HG03196 (cell line): ENCODE measurements around the gene ADISSP.
A peak's percentile ranks its signal among the peaks of the same experiment; 100 is the strongest.
"Not testable (repeated sequence)": the region's sequence is repeated elsewhere in the genome, so short reads cannot be mapped to it uniquely, and the experiment has no call there.

Experiments used
- ATAC-seq: cut with Tn5 transposase; IDR thresholded peaks from one replicate; pipeline ENCODE4 v1.9.1; 2021; ENCODE audit not compliant: unreplicated experiment

Gene ADISSP

DNA sequence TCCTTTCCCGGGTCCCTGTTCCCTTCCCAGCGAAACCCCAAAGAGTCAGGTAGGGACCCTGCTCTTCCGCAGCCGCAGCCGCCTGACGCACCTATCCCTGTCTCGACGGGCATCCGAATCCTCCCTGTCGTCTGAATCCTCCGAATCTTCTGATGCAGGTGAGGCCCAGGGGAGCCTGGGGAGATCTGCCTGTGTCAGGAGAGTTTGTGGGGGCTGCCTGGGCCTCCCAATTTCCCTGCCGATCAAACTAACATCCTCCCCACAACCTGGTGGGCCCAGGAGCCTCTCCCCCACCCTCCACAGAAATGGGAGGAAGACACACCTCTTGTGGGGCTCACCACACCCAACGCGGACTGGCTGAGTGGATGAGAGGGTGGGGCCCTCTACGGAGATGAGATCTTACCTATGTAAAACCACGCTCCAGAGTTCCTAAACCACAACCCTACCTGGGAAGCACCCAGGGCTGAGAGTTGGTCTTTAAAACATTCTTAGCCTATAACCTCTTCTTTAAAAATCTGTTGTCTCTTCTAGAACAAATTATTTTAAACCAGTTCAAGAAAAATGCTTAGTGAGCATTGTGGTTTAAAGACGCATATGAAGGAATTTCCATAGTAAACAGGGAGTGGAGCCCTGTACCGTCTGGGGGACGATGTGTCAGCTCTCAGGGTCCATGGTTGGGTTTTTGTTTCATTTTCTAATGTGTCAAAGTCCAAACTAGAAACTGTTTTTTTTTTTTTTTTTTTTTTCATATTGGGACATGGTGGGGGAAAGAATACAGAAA lies 30.2 kb upstream of the ADISSP start:
- ATAC-seq: no peak

DNA sequence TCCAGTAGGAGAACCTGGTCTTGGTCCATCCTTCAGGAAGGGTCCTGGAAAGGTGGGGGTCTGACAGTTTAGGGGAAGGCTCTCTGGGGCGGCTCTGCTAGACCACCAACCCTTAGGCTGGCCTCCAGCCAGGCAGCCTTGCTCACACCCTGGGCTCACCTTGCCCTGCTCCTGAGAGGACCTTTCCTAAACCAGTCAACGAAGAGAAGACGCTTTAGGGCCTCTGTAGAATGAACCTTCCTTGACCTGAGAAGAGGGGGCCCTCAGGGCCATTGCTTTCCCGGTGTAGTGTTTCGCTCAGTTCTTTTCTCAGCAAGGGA lies 29.6 kb upstream of the ADISSP start:
- no peak for ATAC-seq

DNA sequence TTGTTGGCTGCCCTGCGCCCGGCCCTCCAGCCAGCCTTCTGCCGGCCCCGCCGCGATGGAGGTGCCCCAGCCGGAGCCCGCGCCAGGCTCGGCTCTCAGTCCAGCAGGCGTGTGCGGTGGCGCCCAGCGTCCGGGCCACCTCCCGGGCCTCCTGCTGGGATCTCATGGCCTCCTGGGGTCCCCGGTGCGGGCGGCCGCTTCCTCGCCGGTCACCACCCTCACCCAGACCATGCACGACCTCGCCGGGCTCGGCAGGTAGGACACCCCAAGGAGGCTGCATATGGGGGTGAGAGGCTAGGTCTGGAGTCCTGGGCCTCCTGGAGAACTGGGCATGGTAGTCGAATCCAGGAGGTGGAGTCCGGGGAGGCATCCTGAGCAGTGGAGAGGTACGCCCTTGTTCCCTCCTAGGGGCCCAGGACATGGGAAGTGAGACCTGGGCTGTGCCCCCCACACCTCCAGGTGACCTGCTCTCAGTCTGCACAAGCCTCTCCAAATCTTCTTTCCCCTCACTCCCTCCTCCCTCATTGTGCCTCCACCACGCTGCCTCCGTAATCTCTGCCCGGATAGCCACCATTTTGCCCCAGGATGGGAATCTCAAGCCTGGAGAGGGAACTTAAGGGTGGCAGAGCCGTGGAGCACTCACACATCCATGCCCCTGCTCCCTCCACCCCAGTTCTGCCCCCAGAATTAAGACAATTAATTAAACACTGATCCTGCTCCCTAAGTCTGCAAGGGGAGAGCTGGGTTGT lies 29.1 kb upstream of the ADISSP start:
- ATAC-seq: peak; percentile 5

DNA sequence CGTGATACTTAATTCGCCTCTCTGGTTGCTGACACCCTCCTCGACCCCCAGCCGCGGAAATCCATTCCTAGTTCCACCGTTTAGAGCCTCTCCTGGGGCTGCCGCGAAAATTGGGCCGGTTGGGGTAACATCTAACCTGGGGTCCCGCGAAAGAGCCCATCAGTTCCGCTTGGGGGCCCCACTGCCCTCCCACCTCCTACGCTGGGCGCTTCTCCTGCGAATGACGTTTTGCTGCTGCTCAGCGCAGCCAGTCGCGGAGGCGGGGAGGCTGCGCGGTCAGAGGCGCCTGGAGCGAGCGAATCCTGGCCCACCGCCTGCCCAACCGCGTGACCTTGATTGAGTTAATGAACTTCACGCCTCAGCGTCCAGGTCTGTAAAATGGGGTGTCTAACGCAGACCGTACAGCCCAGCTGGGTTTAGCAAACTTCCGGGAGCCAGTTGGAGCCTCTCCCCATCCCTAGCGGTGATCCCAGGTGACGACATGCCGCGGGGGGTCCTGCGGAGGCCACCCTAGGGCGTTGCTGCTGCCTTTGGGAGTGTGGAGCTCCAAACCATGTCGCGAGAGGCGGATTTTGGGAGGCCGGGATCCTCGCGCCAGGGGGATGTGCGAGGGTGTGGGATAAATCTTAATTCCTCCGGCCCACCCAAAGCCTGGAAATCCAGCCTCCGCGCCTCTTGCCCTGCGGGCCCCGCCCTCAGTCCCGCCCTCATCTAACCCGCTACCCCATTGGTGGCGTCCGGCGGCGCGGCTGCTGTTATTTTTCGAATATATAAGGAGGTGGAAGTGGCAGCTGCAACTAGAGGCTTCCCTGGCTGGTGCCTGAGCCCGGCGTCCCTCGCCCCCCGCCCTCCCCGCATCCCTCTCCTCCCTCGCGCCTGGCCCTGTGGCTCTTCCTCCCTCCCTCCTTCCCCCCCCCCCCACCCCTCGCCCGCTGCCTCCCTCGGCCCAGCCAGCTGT lies 28.2 kb upstream of the ADISSP start, which contains the start of gene CDC25B:
Gene CDC25B, plus strand, starts transcription at position 800 of the 958 bp plus-strand sequence. CDS start 222 bp downstream, outside the sequence.
- peak; percentile 50 for ATAC-seq

DNA sequence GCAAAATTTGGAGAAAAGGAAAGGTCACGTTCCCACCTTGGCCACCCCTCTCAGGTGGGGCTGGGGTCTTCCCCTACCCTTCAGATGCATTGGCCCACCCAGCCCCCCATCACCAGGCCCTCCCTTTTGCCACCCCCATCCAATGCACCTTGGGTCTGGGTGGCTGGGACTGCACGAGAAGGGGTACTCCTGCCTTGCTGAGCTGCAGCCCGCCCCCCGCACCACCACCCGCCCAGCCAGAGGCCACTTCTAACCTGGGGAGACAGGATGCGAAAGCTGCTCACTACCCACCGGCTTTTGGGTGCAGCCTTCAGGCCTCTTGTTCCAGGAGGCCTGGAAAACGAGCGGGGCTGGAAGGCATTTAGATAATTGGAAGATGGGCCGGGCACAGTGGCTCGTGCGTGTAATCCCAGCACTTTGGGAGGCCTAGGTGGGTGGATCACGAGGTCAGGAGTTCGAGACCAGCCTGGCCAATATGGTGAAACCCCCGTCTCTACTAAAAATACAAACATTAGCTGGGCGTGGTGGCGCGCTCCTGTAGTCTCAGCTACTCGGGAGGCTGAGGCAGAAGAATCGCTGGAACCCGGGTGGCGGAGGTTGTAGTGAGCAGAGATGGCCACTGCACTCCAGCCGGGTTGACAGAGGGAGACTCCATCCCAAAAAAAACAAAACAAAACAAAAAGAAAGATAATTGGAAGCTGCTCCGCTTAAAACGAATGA lies 27.3 kb upstream of the ADISSP start:
- no peak for ATAC-seq

DNA sequence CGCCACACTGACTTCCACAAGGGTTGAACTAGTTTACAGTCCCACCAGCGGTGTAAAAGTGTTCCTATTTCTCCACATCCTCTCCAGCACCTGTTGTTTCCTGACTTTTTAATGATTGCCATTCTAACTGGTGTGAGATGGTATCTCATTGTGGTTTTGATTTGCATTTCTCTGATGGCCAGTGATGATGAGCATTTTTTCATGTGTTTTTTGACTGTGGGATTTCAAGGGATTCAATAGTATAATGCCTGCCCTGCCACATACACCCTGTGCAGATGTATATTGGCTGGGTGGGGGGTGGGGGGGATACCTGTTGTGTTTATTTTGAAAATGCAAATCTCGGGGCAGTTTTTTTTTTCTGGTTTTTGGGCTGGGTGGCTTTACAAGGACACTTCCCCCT lies 26.6 kb upstream of the ADISSP start:
- not testable (repeated sequence) for ATAC-seq

DNA sequence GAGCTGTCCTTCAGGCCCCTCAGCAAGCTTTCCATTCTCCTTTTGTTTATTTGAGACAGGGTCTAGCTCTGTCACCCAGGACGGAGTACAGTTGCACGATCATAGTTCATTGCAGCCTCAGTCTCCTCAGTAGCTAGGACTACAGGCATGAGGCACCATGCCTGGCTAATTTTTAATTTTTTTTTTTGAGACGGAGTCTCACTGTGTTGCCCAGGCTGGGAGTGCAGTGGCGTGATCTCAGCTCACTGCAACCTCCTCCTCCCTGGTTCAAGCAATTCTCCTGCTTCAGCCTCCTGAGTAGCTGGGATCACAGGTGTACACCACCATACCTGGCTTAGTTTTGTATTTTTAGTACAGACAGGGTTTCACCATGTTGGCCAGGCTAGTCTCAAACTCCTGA lies 21.6 kb upstream of the ADISSP start:
- ATAC-seq: not testable (repeated sequence)

DNA sequence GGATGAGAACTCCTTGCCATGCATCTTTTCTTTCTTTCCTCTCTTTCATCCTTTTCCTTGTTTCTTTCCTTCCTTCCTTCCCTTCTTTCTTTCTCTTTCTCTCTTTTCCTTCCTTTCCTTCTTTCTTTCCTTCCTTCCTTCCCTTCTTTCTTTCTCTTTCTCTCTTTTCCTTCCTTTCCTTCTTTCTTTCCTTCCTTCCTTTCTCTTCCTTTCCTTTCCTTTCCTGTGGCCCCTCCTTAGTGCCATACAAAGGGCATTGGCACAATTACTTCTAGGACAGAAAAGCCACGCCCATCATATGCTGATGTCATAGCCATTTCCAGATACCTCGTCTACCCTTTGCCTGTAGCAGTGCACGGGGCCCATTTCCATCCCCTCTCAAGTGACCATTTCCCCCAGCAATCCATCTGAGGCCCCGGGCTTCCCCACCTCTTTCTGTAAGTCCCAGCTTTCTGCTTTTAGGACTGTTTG lies 21.2 kb upstream of the ADISSP start:
- no peak for ATAC-seq

DNA sequence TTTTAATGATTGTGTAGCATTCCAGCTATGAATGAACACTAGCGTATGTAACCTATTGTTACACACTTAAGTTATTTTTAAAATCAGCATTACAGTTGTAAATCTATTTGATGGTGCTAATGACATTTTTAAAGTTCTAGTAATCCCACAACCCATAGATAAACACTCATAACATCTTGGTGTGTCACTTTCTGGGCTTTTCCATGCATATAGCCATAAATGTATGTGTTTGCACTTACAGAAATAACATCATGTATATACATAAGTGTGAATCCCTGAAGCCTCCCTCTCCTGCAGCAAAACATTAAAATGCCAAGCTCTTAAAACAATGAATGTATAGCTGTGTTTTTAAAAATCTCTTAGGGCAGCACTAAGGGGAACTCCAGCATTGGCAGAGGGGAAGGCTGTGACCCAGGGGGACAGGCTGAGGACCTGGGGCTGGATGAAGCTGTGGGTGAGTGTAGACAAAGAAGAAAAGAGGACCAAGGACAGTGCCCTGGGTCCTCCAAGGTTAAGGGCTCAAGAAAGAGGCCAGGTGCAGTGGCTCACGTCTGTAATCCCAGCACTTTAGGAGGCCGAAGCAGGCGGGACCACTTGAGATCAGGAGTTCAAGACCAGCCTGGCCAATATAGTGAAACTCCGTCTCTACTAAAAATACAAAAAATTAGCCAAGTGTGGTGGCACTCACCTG lies 19.9 kb upstream of the ADISSP start:
- no peak for ATAC-seq

DNA sequence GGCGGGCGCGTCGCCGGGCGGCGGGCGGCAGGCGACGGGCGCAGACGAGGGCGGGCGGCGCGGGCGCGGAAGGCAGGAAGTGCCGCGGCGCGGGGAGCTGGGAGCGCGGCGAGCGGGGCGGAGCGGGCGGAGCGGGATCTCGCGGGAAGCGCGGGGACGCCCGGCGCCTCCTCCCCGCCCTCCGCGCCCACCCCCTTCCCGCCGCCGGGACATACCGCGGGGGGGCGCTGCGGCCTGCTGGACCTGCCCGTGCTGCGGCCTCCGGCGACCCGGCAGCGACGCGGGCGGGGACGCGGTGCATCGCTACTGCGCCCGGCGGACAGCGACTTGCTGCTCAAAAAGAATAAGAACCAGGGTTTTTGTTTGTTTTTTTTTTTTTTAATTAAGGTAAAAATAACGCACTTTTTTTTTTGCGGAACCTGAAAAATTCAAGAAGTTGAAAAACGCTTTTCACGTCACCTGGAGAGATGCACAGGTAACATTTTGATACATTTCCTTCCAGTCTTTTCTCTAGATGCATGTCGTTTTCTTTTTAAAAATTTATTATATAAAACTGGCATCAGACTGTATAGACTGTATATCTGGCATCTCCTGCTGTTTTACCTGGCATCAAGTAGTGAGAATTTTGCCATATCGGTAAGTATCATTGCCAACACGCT lies 19.2 kb upstream of the ADISSP start, which contains the start of gene CENPB:
Gene CENPB, minus strand, starts transcription at position 76 of the 659 bp plus-strand sequence. CDS start 257 bp downstream, outside the sequence.
- peak; percentile 75 for ATAC-seq

DNA sequence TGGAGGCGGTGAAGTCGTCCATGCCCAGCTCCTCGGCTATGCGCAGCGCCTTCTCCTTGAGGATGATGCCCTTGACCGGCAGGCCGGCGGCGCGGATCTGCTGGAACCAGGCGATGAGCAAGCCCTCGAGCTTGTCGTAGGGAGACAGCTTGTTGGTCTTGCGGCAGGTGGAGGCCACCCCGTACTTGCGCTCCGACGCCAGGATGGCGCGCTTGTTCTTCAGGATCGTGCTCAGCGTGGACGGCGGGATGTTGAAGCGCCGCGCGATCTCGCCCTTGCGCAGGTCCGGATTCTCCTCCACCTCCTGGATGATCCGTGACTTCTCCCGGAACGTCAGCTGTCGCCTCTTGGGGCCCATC lies 18.6 kb upstream of the ADISSP start:
- no peak for ATAC-seq

DNA sequence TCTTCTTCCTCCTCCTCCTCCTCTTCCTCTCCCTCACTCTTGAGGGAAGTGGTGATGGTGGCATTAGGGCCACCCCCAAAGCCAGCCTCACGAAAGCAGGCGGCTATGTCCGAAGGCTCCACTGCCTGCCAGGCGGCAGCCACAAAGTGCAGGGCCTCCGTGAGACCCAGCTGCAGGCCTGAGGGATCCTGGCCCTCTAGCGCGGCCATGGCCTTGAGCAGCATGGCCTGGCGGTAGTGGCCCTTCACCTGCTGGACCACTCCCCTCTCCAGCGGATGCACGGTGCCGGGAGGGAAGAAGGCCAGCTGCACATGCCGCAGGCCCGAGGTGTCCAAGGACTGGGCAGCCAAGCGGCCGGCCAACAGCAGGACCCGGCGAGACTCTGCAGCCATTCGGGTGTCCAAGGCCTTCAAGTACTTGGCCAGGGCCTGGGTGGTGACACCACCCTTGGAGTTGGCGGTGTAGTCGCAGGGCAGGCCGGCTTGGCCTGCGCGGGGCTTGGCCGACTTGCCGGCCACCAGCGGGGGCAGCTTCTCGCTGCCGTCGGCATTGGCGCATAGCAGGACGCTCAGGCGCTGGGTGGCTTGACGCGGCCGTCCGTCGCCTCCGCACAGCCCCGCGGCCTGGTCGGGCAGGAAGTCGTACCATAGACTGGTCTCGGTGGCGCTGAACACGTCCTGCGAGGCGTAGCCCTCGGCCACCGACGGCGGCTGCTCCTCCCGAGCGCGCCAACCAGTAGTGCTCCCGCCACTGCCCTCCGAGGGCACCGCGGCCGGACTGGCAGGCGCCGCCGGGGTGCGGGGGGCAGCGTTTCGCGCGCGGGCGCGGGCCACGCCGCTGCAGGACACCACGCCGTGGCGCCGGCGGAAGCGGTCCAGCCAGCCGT lies 17.9 kb upstream of the ADISSP start:
- no peak for ATAC-seq

DNA sequence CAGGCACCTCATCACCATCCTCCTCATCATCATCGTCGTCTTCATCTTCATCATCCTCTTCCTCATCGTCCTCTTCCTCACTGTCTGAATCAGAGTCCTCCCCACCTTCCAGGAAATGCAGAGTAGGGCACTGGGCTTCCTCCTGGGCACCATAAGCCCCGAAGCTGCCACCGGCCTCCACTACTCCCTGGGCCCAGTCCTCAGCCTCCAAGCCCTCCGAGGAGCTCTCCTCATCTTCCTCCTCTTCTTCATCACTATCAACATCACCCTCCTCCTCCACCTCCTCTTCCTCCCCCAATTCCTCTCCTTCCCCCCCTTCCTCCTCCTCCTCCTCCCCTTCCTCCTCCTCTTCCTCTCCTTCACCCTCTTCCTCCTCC lies 17.3 kb upstream of the ADISSP start:
- no peak for ATAC-seq

DNA sequence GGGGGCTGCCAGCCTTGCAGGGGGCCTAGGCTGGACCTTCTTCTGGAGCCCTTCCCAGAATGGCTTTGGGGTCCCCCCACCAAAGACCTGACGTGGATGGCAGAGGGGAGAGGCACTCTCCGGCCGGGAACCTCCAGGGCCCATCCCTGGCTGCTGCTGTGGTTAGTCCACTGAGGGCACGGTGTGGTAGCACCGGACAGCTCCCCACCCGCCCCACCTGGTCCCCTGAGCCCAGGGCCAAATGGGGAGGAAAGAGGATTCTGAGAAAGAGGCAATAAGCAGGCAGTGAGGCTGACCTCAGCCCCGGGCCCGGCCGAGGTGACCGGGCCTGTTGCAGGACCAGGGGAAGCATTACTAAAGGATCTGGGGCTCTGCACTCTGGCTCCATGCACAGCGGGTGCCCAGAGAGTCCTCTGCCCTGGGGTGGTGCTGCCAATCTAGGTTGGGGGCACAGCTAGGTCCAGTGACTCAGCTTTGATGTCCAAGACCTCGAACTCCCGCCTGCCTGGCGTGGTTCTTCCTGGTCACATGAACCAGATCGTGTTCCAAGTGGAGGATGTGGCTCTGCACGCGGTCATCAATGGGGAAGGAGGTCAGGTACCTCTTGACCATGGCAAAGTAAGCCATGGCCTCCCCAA lies 16.8 kb upstream of the ADISSP start:
- ATAC-seq: no peak

DNA sequence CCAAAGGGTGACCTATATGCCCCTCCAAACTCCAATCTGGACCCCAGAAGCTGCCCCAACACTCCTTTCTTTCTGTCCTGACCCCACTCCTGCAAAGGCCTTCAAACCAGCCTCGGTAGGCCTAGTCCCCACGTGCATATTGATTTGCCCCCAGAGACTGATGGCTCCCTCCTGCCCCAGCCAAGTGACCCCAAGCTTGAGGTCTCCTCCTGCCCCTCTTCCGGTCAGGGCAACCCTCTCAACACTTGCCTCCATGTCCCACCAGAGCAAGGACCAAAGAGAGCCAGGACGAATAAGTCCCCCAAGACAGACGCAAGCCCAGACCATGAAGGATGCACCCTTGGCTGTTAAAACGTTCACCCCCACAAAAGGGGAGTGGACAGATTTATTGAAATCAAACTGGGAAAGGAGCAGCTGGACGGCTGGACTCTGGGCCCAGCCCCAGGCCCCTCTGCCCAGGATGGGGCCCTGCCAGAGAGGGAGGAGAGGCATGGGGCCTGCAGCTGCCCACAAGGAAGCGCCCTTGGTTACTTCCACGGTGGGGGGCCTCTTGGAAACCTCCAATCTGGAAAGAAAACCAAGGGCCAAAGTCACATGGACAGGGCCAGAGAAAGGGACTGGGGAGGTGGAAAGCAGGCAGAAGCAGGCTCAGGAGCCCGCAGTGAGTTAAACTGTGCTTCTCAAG lies 16.1 kb upstream of the ADISSP start:
- no peak for ATAC-seq

DNA sequence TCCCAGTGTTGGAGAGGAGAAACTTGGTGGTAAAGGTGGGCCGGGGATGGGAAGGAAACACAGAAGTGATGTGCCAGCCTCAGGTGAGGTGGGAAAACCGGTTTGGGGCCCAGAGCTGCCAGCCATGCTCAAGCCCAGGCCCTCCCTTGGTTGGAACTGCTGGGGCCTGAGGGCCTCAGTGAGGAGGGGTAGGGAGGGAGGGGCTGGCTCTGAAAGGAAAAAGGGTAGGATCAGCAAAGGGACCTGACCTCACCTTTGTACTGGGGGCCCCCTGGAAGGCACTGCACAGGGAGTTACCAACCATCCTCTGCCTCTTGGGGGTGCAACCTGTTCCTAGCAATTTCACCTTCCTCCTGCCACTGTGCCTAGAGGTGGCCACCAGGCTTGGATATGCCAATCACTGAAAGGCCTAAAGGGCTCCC lies 15.5 kb upstream of the ADISSP start:
- ATAC-seq: no peak

DNA sequence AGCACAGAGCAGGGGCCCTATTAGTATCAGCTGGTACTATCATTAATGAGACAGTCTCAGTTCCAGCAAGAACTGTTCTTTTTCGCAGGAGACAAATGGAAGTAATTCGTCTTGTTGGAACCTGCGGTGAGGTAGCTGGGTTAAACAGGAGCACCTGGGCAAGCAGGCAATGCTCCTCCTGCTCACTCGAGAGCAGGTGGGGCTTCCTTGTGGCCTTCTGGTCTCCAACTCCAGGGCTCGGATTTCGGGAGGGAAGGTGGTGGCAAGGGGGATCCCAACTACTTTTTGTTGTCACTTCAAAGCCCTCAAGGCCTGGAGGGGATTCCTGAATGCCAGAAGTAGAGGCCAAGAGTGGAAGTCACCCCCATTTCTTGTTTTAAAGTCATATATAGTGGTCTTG lies 15.0 kb upstream of the ADISSP start:
- no peak for ATAC-seq
